Measurements from ENCODE around the gene FHL2. TPM values are rescaled to one million over a fixed set of nuclear protein-coding genes. Genes with fewer than 3 reads are reported as not detected.

Gene FHL2
- total RNA-seq, 4 donors from 2014 or later = 93.9 to 150 (median 109) TPM

GRCh38 chr2:105415007-105415406, 16.2 kb upstream of the FHL2 start:
- ATAC-seq = no peak
- WGBS, 2 donors (ENCODE audit: low coverage in 1 of 2) = 62 to 75% methylated on average over 3 to 4 of the region's 4 CpGs
- Histone ChIP-seq H3K36me3 (no peaks in the 10 kb centered on the region), H3K4me3 (no peak overlapping the region), H3K4me1 (peaks cover 3 to 11% (median 4%) of the 10 kb centered on the region in 3 donors), H3K27me3 (no peaks in the 10 kb centered on the region), H3K9me3 (peaks cover 0 to 9% (median 0%) of the 10 kb centered on the region in 3 donors), H3K27ac (no peak overlapping the region)
- TF ChIP-seq CTCF (IDR thresholded peaks at IDR 0.05) (no peak), EP300 (IDR thresholded peaks at IDR 0.05) (no peak), POLR2A (IDR thresholded peaks at IDR 0.05) (no peak), POLR2AphosphoS5 (IDR thresholded peaks at IDR 0.05) (no peak)

- peaks cover 5 to 25% (median 5%) of the 10 kb centered on the region in 3 donors for H3K4me1 ChIP-seq
- 76 to 88% methylated on average over 5 of the region's 5 CpGs for WGBS, 2 donors (ENCODE audit: low coverage in 1 of 2)
- no peak overlapping the region for H3K27ac ChIP-seq
- TF ChIP-seq EP300 (IDR thresholded peaks at IDR 0.05) = no peak
- no peak for TF ChIP-seq POLR2A (IDR thresholded peaks at IDR 0.05)
- no peak for TF ChIP-seq POLR2AphosphoS5 (IDR thresholded peaks at IDR 0.05)
- no peak for TF ChIP-seq CTCF (IDR thresholded peaks at IDR 0.05)
- ATAC-seq = no peak
- no peak overlapping the region for H3K4me3 ChIP-seq
- no peaks in the 10 kb centered on the region for H3K9me3 ChIP-seq
- no peaks in the 10 kb centered on the region for H3K36me3 ChIP-seq
- no peaks in the 10 kb centered on the region for H3K27me3 ChIP-seq
These were observed 14.4 kb upstream of the FHL2 start for GRCh38 chr2:105413206-105413605.

DNA sequence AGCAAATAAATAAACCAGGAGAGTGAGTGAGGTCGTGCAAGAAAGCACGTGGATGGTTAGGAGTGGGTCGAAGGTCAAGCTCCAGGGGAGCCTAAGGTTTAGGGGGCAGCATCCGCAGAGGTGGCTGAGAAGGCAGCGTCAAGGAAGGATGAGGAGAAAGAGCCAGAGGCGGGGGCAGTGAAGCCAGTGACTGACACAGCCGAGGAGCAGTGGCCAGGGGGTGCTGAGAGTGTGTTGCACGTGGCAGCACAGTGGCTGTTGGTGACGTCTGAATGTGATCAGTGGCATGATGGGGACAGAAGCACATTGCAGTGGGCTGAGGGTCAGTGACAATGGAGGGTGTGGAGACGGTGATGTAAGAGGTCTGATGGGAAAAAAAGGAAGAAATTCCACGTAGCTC, 13.7 kb upstream of the FHL2 start:
- no peak overlapping the region for H3K4me3 ChIP-seq
- no peak for ATAC-seq

GRCh38 chr2:105411720-105412407, 13.0 kb upstream of the FHL2 start:
- TF ChIP-seq CTCF (IDR thresholded peaks at IDR 0.05) (no peak), POLR2A (IDR thresholded peaks at IDR 0.05) (no peak), POLR2AphosphoS5 (IDR thresholded peaks at IDR 0.05) (no peak), EP300 (IDR thresholded peaks at IDR 0.05) (no peak)
- peaks cover 5 to 25% (median 5%) of the 10 kb centered on the region in 3 donors for H3K4me1 ChIP-seq
- no peak overlapping the region for H3K27ac ChIP-seq
- no peaks in the 10 kb centered on the region for H3K27me3 ChIP-seq
- no peak overlapping the region for H3K4me3 ChIP-seq
- H3K9me3 ChIP-seq = no peaks in the 10 kb centered on the region
- 86 to 92% methylated on average over 5 to 6 of the region's 6 CpGs for WGBS, 2 donors (ENCODE audit: low coverage in 1 of 2)
- H3K36me3 ChIP-seq = no peaks in the 10 kb centered on the region
- ATAC-seq = no peak

More for the DNA sequence above, 13.7 kb upstream of the FHL2 start:
- TF ChIP-seq POLR2A (IDR thresholded peaks at IDR 0.05) (no peak), CTCF (IDR thresholded peaks at IDR 0.05) (no peak), EP300 (IDR thresholded peaks at IDR 0.05) (no peak), POLR2AphosphoS5 (IDR thresholded peaks at IDR 0.05) (no peak)
- no peaks in the 10 kb centered on the region for H3K36me3 ChIP-seq
- H3K9me3 ChIP-seq = no peaks in the 10 kb centered on the region
- H3K4me1 ChIP-seq = peaks cover 5 to 25% (median 5%) of the 10 kb centered on the region in 3 donors
- no peaks in the 10 kb centered on the region for H3K27me3 ChIP-seq
- WGBS, 2 donors (ENCODE audit: low coverage in 1 of 2) = 73 to 100% methylated on average over 2 to 11 of the region's 11 CpGs
- no peak overlapping the region for H3K27ac ChIP-seq

- no peak for TF ChIP-seq EP300 (IDR thresholded peaks at IDR 0.05)
- TF ChIP-seq POLR2AphosphoS5 (IDR thresholded peaks at IDR 0.05) = peak; percentile 41
- Histone ChIP-seq H3K27ac (peak overlapping the region; percentile 36 to 76 (median 72)), H3K4me1 (peaks cover 5 to 25% (median 5%) of the 10 kb centered on the region in 3 donors), H3K9me3 (no peaks in the 10 kb centered on the region), H3K27me3 (no peaks in the 10 kb centered on the region), H3K4me3 (no peak overlapping the region), H3K36me3 (no peaks in the 10 kb centered on the region)
- WGBS, 2 donors (ENCODE audit: low coverage in 1 of 2) = 4 to 16% methylated on average over 3 to 4 of the region's 4 CpGs
- no peak for ATAC-seq
These were observed 11.7 kb upstream of the FHL2 start for GRCh38 chr2:105410554-105410953.

Measured in gastroesophageal sphincter (tissue), 4 donors.